NCI-H510A (cell line): ENCODE results near the gene DNAI4.

ENCODE experiments used
- DNase-seq: peaks from one replicate; lab custom pipeline; 2025; lab: John Stamatoyannopoulos, UW

DNAI4 gene

GRCh38 chr1:66764994-66765578 lies 159.6 kb downstream of the DNAI4 start:
- DNase-seq, result peak; percentile 34
